HG03280 (cell line): ENCODE data around the gene RAX.

Source experiments
- ATAC-seq: cut with Tn5 transposase; IDR thresholded peaks from one replicate; pipeline ENCODE4 v1.9.1; 2021; ENCODE audit warnings: mild to moderate bottlenecking, moderate library complexity; ENCODE audit not compliant: unreplicated experiment

Gene RAX

DNA sequence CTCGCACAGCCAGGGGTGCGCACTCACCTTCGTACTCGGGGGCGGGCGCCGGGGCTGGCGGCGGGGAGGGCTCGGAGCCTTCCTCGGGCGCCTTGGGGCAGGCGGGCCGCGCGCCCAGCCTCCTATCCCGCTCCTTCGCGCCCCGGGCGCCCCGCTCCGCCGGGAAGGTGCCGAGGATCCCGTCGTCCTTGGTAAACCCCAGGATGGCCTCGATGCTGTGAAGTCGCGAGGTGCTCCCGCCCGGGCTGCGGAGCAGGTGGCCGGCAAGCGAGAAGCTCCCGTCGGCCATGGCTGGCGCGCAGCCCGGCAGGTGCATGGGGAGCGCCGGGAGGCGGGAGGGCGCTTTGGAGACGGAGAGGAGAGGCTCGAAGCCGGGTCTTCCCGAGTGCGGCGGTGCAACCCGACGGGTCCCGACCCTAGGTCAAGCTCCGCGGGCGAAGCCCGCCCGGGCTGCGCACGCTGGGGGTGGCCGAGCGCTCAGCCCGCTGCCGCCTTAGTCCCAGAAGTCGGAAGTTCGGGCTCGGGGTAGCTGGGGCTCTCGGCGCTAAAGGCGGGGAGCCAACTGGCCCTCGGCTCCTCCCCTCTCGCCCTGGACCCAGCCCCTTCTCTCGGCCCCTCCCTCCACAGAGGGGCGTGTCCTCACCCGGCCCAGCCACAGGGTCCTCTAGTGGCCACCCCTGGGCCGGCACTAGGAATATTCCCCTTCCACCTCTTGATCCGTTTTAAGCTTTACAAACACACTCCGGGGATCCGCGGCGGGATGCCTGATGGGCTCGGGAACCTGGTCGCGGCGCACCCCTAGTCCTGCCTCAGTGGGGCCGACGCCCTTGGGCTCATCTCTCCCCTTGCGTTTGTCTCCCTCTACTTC, at the start of gene RAX:
Gene RAX, minus strand, starts transcription at position 564 of the 868 bp plus-strand sequence. Its CDS starts 248 bp downstream, at position 316.
- ATAC-seq: no peak

DNA sequence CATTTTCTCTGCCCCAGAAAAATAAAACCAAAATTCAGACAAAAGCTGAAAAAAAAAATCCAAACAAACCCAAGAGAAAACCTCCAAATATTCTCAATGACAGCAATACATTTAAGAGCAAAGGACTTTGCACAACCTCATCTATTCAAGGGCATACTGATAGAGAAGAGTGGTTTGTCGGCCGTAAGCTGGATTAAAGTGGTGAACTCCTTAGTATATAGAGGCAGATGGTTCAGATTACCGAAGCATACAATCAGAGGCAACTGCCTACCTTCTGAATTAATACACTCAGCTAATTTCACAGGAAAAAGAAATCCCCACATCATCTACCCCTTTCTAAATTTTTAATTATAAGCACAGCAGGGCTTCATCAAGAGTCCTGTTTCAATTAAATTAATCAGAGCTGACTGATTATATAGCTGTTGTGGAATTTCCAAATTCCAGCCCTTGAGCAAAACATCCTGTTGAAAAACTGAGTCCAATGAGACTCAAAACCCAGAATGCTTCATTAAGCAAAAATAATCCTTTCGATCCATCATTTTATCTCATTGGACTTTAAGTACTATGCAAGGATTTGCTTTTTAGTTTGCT, 45.3 kb upstream of the RAX start, which contains the start of gene CPLX4:
Gene CPLX4, minus strand, starts transcription at position 190 of the 591 bp plus-strand sequence. Its CDS starts 187 bp downstream, at position 3.
- no peak for ATAC-seq

GRCh38 chr18:59311631-59312030, 38.4 kb upstream of the RAX start:
- ATAC-seq: no peak

GRCh38 chr18:59308938-59309260, 35.6 kb upstream of the RAX start:
- ATAC-seq: no peak

- ATAC-seq: peak; percentile 86
Measured at GRCh38 chr18:59308248-59308937, 35.1 kb upstream of the RAX start.

DNA sequence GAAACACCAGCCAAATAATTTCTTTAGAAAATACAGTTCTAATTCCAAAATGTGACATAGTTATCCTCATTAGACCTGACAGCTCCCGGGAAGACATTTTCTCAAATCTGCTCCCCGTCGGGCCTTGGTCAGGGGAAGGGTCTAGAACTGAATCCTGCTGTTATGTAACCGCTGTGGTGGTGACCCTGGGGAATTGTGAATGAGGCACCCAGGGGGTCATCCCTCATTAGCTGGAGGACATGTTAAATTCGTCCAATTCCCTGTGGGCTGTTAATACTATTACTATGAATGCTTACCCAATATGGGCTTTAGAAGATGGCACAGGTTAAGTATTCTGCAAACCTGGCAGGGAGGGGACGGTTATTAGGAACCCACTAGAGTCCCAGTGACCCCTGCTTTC, 33.4 kb upstream of the RAX start:
- ATAC-seq: no peak

- no peak for ATAC-seq
Measured at GRCh38 chr18:59305295-59305694, 32.0 kb upstream of the RAX start.

DNA sequence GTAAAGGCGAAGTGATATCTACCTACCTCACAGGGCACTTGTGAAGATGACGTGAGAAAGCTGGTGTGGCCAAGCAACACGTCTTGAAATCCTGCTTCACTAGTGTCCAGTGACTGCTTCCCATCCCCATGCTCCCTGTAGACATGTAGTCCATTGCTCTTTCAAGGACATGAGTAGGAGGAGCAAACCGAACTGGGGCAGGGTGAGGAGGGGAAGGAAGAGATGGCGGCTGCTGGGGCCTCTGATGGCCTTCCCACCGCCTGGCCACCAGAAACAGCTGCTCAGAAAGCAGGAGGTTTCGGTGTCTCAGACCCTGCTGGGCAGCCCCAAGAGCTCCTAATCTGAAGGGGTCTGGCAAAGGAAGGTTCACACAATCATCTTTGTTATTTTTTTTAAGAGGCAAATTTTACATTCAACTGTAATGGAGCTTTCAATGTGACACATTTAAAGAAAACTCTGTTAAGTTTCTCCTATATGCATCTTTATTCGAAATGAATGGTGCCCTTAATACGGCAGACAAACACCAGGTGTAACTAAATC, 30.5 kb upstream of the RAX start:
- no peak for ATAC-seq

- no peak for ATAC-seq
Measured at GRCh38 chr18:59303006-59303405, 29.8 kb upstream of the RAX start.

DNA sequence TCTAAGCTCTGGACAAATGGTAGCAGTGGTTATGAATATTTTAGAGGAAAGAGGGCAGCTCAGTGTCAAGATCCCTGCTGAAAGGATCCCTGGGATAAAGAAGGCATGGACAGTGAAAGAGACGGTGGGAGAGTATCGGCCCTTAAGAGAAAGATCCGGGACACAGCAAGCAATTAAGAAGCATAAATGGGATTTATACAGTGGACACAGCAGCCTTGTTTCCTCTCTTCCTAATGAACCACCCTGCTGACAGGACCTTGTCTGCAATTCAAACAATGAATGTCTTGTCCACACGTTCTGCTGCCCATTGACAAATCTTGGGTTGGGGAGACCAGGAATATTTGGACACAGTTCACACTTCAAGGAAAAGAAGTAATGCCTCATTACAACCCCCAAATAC, 28.7 kb upstream of the RAX start:
- no peak for ATAC-seq

DNA sequence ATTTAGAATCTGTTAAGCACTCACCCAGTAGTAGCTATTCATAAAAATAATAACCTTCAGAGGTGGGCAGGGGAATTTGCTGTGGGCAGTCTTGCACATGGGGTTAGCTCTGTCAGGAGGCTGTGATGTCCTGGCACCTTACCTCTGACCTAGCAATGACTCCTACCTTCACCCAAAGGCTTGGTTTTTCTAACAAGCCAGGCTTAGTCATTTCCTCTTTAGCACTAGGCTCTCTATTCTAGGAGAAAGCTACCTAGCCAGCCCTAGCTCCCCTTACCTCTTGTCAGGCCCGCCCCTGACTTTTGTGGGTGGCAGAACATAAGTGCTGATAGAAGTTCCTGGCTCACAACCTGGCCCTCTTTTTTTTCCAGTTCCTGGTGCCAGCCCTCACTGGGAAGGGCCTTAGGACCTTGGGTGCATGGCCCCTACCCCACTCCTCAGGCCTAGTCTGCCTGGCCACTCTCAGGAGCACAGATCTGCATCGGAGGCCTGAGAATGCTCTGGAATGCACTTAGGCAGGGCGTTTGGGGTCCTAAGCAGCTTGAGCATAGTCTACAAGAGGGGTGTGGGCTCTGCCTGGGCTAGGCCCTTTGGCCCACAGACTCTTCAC, 27.5 kb upstream of the RAX start:
- no peak for ATAC-seq

- ATAC-seq: no peak
Measured at GRCh38 chr18:59298871-59299270, 25.6 kb upstream of the RAX start.

DNA sequence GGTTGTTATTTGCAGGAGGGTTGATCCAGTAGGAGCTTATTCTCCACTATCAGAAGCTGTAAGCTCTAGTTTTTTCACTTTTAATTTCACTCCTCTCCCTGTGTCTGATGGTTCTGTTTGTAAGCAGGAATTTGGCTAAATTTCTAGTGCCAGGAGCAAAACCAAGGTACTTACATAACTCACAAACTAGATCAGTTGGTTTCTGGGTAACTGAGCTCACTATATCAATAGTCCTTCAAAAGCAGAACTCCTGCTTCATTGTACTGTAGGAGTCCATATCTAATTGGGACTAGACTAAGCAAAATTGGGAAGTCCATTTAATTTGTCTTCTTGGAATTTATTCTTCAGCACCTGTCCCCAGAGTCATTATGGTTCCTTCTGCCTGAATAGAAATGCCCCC, 20.1 kb upstream of the RAX start:
- ATAC-seq: no peak

DNA sequence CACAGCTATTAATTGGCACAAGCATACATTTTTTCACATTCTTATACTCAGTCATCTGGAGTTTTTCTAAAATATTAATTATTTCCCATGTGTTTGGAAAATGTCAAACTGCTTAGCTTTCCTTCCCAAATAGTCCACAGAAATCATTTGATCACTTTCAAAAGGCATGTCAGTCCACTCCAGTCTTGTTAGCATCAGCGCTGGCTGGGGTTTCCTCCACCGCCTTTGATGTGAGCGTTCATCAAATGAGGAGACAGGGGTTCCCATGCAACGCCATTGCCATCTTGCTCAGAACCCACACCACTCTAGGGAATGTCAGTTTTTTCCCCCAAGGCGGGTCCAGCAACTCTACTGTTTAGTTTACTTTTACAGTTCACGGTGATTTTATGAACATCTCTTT, 13.1 kb upstream of the RAX start:
- ATAC-seq: no peak

DNA sequence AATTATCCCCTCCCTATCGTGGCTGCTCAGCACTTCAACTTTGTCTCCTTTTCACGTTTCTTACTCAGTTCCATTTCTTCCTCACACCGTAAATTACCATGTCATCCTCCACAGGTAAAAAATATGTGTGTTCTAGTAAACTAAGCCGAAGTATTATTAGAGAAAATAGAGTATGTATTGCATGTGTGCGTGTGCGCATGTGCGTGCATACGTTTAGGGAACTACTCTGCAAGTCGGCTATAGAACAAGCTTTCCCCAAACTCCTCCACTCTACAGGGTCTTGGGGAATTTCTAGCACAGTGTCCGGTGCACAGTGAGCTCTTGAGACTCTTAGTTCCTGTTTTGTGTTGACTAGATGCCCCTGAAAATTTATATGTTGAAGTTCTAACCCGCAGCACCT, 9.1 kb upstream of the RAX start:
- ATAC-seq: no peak

DNA sequence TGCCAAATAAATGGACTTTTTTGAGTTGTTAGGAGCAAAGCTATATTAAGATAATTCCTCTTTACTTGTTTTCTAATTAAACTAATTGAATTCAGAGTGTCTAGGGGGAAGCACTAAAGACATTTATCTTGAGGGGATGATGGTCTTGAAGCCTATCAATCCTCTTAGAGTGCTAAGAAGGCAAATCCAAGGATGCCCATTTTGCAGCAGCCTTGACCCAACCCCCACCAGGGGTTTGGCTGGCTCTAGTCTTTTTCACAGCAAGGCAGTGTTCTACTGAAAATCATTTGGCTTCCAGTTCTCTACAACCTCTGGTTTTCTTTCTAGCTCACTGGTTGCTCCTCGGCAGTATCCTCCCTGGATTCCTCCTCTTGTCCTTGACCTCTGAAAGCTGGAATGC, 6.5 kb upstream of the RAX start:
- no peak for ATAC-seq

DNA sequence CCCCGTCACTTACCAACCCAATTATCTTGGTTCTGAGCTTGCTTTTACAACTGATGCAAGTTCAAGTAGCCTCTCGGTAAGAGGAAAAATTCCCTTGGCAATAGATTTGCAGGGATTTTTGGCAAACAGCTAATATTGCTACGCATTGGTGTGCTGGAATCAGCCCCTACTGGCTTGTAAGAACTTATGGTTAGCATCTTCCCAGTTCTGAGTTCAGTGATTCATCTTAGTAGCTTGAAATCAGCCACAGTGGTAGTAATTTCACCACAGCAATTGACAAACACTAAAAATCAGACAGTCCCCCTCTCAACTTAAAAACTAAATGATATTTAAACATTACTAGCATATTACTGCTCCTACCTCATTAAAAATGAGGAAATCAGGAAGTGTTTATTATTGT, 5.9 kb upstream of the RAX start:
- ATAC-seq: no peak

DNA sequence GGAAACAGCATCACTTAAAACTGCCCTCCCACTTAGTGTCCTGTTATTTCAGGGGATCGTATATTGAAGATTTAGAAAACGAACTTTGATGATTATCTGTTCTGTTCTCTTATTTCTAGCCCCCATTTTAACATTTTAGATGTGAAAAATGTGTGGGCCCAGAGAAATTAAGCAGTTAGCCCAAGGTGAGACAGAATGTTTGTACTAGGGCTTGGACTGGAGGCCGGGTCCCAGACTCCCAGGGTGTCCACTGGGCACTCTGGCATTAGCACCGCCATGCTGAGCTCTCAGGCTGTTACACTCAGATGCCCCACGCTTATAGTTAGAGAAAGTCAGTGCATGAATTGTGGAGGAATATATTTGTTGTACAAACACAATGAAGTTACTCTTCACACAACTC, 5.5 kb upstream of the RAX start:
- no peak for ATAC-seq

- no peak for ATAC-seq
Measured at GRCh38 chr18:59276047-59276446, 2.8 kb upstream of the RAX start.

DNA sequence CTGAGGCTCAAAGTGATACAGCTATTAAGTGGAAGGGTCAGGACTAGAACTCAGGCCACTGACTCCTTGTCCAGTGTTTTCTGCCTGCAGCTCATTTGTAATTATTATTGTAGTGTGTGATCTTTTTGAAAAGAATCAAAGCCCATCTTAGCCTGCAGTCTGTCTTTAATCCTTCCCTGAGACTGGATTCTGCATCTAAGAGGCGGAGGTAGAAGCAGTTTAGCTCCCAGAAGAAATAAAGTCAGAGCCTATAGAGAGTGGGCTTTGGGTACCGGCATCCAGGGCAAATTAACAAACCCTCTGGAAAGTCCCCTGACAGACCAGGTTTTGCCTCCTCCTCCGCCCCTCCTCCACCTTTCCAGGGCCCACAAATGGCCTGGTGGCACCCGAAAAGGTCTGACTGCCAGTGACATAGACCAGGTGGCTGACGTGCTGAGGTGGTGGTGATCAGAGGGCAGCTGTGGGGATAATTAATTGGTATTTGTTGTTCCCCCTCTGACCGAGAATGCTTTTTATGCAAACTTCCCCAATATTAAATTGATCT, 2.2 kb upstream of the RAX start:
- no peak for ATAC-seq

DNA sequence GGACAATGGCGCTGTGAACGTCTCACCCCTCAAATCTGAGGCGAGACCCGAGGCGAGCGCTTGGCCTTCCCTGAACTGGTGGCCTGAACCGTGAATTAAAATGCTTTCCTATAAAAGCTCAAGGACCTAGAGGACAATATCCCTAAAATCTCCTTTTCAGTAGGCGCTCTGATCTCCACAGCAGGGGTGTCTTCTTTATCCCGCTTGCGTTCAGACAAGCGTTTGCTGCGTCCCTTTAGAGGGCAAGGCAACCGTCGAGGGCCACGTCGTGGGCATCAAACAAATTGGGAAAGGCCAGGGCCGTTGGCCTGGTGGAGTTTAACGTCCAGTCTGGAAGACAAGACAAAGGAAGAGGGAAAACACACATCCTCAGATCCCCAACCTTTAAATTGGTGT, 1.3 kb upstream of the RAX start:
- ATAC-seq: no peak
